Glutamatergic neuron (in vitro differentiated cells): ENCODE results near the gene OR2K2. TPM values are rescaled to one million over a fixed set of nuclear protein-coding genes. Genes with fewer than 3 reads are reported as not detected.
"Not testable (repeated sequence)": the region's sequence is repeated elsewhere in the genome, so short reads cannot be mapped to it uniquely, and the experiment has no call there.

ENCODE experiments used
- DNase-seq: peaks from one replicate; pipeline ENCODE4 v3.0.0; 2022
- H3K27ac Mint-ChIP-seq: one replicate; pipeline ENCODE4 v1.8.0; 2020; ENCODE audit warnings: mild to moderate bottlenecking, mixed read lengths, inconsistent platforms; ENCODE audit not compliant: unreplicated experiment
- H3K27me3 Mint-ChIP-seq: one replicate; pipeline ENCODE4 v1.8.0; 2020; ENCODE audit warnings: mild to moderate bottlenecking, moderate library complexity, mixed read lengths, inconsistent platforms; ENCODE audit not compliant: unreplicated experiment
- H3K36me3 Mint-ChIP-seq: one replicate; pipeline ENCODE4 v1.8.0; 2020; ENCODE audit warnings: mild to moderate bottlenecking, mixed read lengths, inconsistent platforms; ENCODE audit not compliant: unreplicated experiment
- H3K4me1 Mint-ChIP-seq: one replicate; pipeline ENCODE4 v1.8.0; 2020; ENCODE audit warnings: mild to moderate bottlenecking, low read depth, mixed read lengths, inconsistent platforms; ENCODE audit not compliant: unreplicated experiment
- H3K4me3 Mint-ChIP-seq: one replicate; pipeline ENCODE4 v1.8.0; 2020; ENCODE audit warnings: mild to moderate bottlenecking, mixed read lengths, inconsistent platforms; ENCODE audit not compliant: unreplicated experiment
- H3K9me3 Mint-ChIP-seq: one replicate; pipeline ENCODE4 v1.8.0; 2020; ENCODE audit warnings: mild to moderate bottlenecking, moderate library complexity, mixed read lengths, inconsistent platforms; ENCODE audit not compliant: unreplicated experiment
- CTCF ChIP-seq: fragments of 200-600 bp; sonication (generic); IDR thresholded peaks from one replicate; pipeline ENCODE4 v1.5.0; 2021; ENCODE audit not compliant: partially characterized antibody, unreplicated experiment
- total RNA-seq: library from RNA; stranded (reverse); fragmentation: NEBNext Ultra II Directional; extraction: Animal tissue kit (Norgen Biotek cat#: 25700); gene quantifications from one replicate; pipeline ENCODE4 v1.2.1, GENCODE V29; 2021; ENCODE audit not compliant: unreplicated experiment

OR2K2 gene
- total RNA-seq, 1 donor from 2014 or later, result not detected

DNA sequence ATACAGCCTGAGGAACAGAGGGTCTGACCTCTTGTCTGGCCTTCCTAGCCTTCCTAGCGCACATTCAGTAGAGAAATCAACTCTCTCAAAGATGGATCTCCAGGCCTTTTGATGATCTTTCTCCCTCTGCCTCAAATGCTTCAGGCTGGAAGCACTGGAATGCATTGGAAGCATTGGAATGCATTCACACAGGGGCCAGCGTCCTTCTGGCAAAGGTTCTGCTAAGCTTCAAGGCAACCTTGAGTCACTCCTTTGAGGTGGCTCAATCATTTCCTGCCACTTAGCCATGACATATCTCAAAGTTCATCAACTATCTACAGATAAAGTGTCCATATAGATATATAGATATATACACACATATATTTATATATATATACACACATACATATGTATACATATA, 42.9 kb downstream of the OR2K2 start:
- no peaks in the 10 kb centered on the region for H3K9me3 Mint-ChIP-seq
- H3K4me1 Mint-ChIP-seq, result no peaks in the 10 kb centered on the region

DNA sequence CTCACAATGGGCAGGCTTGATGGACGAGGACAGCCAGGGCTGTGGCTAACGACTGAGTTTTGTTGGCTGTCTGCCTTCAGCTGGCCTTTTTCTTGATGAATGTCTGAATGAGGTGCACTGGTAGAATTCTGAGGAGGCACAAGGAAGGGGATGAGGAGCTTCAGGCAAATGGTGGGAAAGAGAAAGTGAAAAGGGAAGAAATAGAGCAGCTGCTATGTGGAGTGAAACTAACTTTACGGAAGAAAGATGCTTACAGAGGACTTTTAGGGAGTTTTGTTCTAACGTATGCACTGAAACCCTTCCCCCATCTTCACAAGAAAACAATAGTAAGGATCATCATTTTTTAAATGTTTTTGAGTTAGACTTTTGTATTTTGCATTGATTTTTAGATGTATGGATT, 45.3 kb downstream of the OR2K2 start:
- no peak for DNase-seq
- Mint-ChIP-seq H3K9me3 (no peaks in the 10 kb centered on the region), H3K27me3 (no peaks in the 10 kb centered on the region), H3K36me3 (no peaks in the 10 kb centered on the region), H3K4me3 (no peak overlapping the region), H3K4me1 (no peaks in the 10 kb centered on the region), H3K27ac (no peak overlapping the region)
- no peak for TF ChIP-seq CTCF

More for the DNA sequence above, 42.9 kb downstream of the OR2K2 start:
- H3K36me3 Mint-ChIP-seq, result no peaks in the 10 kb centered on the region
- H3K4me3 Mint-ChIP-seq, result no peak overlapping the region
- DNase-seq, result no peak
- no peak for TF ChIP-seq CTCF
- no peaks in the 10 kb centered on the region for H3K27me3 Mint-ChIP-seq
- no peak overlapping the region for H3K27ac Mint-ChIP-seq

DNA sequence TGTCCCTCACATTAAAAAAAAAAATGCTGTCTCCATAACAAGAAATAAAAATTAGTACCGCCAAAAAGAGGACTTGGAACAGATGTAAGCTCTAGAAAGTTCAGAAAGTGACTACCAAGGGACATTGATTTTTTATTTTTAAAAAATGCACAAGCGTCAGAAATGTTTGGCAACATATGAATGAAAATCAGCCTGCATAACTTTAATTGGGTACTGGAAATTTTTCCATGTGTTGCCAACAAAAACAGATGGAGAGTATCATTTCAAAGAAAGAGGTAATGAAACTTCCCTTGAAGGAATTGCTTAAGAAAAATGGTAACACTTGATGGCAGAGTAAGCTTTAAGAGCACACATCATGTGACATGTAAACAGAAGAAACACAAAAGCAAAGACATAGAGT, 47.2 kb downstream of the OR2K2 start:
- Mint-ChIP-seq H3K4me1 (no peaks in the 10 kb centered on the region), H3K27me3 (no peaks in the 10 kb centered on the region), H3K4me3 (no peak overlapping the region), H3K36me3 (no peaks in the 10 kb centered on the region), H3K9me3 (no peaks in the 10 kb centered on the region), H3K27ac (no peak overlapping the region)
- no peak for TF ChIP-seq CTCF
- no peak for DNase-seq

DNA sequence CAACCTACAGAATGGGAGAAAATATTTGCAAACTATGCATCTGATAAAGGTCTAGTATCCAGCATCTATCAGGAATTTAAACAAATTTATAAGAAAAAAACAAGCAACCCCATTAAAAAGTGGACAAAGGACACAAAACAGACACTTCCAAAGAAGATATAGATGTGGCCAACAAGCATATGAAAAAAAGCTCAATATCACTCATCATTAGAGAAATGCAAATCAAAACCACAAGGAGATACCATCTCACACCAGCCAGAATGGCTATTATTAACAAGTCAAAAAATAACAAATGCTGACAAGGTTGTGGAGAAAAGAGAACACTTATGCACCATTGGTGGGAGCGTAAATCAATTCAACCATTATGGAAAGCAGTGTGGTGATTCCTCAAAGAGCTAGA, 49.2 kb downstream of the OR2K2 start:
- not testable (repeated sequence) for H3K27me3 Mint-ChIP-seq, H3K36me3 Mint-ChIP-seq, H3K27ac Mint-ChIP-seq, H3K4me3 Mint-ChIP-seq, H3K4me1 Mint-ChIP-seq, DNase-seq, H3K9me3 Mint-ChIP-seq

Other genes with a start within 250 kb of the OR2K2 start
- 53.5 TPM for gene ECPAS, start 154.2 kb upstream of the OR2K2 start, total RNA-seq
- 6.5 TPM for gene ZNF483, start 195.0 kb upstream of the OR2K2 start, total RNA-seq